ENCODE measurements around the gene SKI.

Gene SKI

GRCh38 chr1:2350911-2351655, 123.0 kb downstream of the SKI start:
- H4K20me1 ChIP-seq (ENCODE audit: insufficient read depth, low read length), result no peaks in the 10 kb centered on the region
- H3K27me3 ChIP-seq (ENCODE audit: insufficient read depth, low read length), result peaks cover 3% of the 10 kb centered on the region; the same call in 1 of the 2 replicates
- no peak overlapping the region for H3K9ac ChIP-seq (ENCODE audit: low read length)
- no peaks in the 10 kb centered on the region for H3K79me2 ChIP-seq (ENCODE audit: insufficient read depth, low read length)
- H3K4me2 ChIP-seq (ENCODE audit: low read length), result no peak overlapping the region
- no peak overlapping the region for H3K27ac ChIP-seq (ENCODE audit: low read depth, low read length, poor library complexity, severe bottlenecking)
- H3K4me3 ChIP-seq (ENCODE audit: low read depth, low read length, poor library complexity, severe bottlenecking), result no peak overlapping the region
- H3K4me1 ChIP-seq (ENCODE audit: insufficient read depth, low read length, severe bottlenecking), result no peaks in the 10 kb centered on the region
- no peaks in the 10 kb centered on the region for H3K9me3 ChIP-seq (ENCODE audit: low read length)
- no peak for TF ChIP-seq EZH2 (IDR thresholded peaks at IDR 0.05; ENCODE audit: borderline replicate concordance, low read length)
- no peak for TF ChIP-seq CTCF (IDR thresholded peaks at IDR 0.05; ENCODE audit: low read length)
- no peaks in the 10 kb centered on the region for H3K36me3 ChIP-seq (ENCODE audit: insufficient read depth, low read length)
- no peaks in the 10 kb centered on the region for H3K9me2 ChIP-seq (ENCODE audit: low read depth, low read length)
- no peaks in the 10 kb centered on the region for H3F3A ChIP-seq (ENCODE audit: insufficient read depth, low read length)
- no peak overlapping the region for H2AFZ ChIP-seq (ENCODE audit: low read length)

GRCh38 chr1:2351723-2352122, 123.6 kb downstream of the SKI start:
- no peaks in the 10 kb centered on the region for H3F3A ChIP-seq (ENCODE audit: insufficient read depth, low read length)
- no peak overlapping the region for H3K9ac ChIP-seq (ENCODE audit: low read length)
- no peak overlapping the region for H3K4me3 ChIP-seq (ENCODE audit: low read depth, low read length, poor library complexity, severe bottlenecking)
- H2AFZ ChIP-seq (ENCODE audit: low read length), result no peak overlapping the region
- no peak for TF ChIP-seq EZH2 (IDR thresholded peaks at IDR 0.05; ENCODE audit: borderline replicate concordance, low read length)
- TF ChIP-seq CTCF (IDR thresholded peaks at IDR 0.05; ENCODE audit: low read length), result no peak
- no peaks in the 10 kb centered on the region for H3K79me2 ChIP-seq (ENCODE audit: insufficient read depth, low read length)
- H4K20me1 ChIP-seq (ENCODE audit: insufficient read depth, low read length), result no peaks in the 10 kb centered on the region
- H3K27ac ChIP-seq (ENCODE audit: low read depth, low read length, poor library complexity, severe bottlenecking), result no peak overlapping the region
- no peaks in the 10 kb centered on the region for H3K9me3 ChIP-seq (ENCODE audit: low read length)
- peaks cover 3% of the 10 kb centered on the region; the same call in 1 of the 2 replicates for H3K27me3 ChIP-seq (ENCODE audit: insufficient read depth, low read length)
- no peaks in the 10 kb centered on the region for H3K4me1 ChIP-seq (ENCODE audit: insufficient read depth, low read length, severe bottlenecking)
- H3K4me2 ChIP-seq (ENCODE audit: low read length), result no peak overlapping the region
- H3K9me2 ChIP-seq (ENCODE audit: low read depth, low read length), result no peaks in the 10 kb centered on the region
- no peaks in the 10 kb centered on the region for H3K36me3 ChIP-seq (ENCODE audit: insufficient read depth, low read length)

- Histone ChIP-seq H3K4me3 (ENCODE audit: low read depth, low read length, poor library complexity, severe bottlenecking) (no peak overlapping the region), H4K20me1 (ENCODE audit: insufficient read depth, low read length) (no peaks in the 10 kb centered on the region), H3K27me3 (ENCODE audit: insufficient read depth, low read length) (peaks cover 3% of the 10 kb centered on the region; the same call in 1 of the 2 replicates), H2AFZ (ENCODE audit: low read length) (no peak overlapping the region), H3K79me2 (ENCODE audit: insufficient read depth, low read length) (no peaks in the 10 kb centered on the region), H3K4me1 (ENCODE audit: insufficient read depth, low read length, severe bottlenecking) (no peaks in the 10 kb centered on the region), H3K4me2 (ENCODE audit: low read length) (no peak overlapping the region), H3K27ac (ENCODE audit: low read depth, low read length, poor library complexity, severe bottlenecking) (no peak overlapping the region), H3K9me2 (ENCODE audit: low read depth, low read length) (no peaks in the 10 kb centered on the region), H3K9ac (ENCODE audit: low read length) (no peak overlapping the region), H3F3A (ENCODE audit: insufficient read depth, low read length) (no peaks in the 10 kb centered on the region), H3K36me3 (ENCODE audit: insufficient read depth, low read length) (no peaks in the 10 kb centered on the region), H3K9me3 (ENCODE audit: low read length) (no peaks in the 10 kb centered on the region)
- TF ChIP-seq EZH2 (IDR thresholded peaks at IDR 0.05; ENCODE audit: borderline replicate concordance, low read length) (no peak), CTCF (IDR thresholded peaks at IDR 0.05; ENCODE audit: low read length) (no peak)
These were observed 124.3 kb downstream of the SKI start for GRCh38 chr1:2352341-2352896.

Measured in OCI-LY1 (cell line).